T1000 (cell line): ENCODE measurements around the gene MYBPH.

Experiments used
- DNase-seq: peaks from one replicate; lab custom pipeline; 2025; ENCODE audit warnings: mixed read lengths; lab: John Stamatoyannopoulos, UW

MYBPH gene

GRCh38 chr1:203199816-203200571 lies 24.4 kb upstream of the MYBPH start:
- DNase-seq = no peak

GRCh38 chr1:203199481-203199815 lies 23.8 kb upstream of the MYBPH start:
- DNase-seq = no peak

GRCh38 chr1:203199002-203199401 lies 23.4 kb upstream of the MYBPH start:
- no peak for DNase-seq

- no peak for DNase-seq
Observed at GRCh38 chr1:203197625-203198024, 22.0 kb upstream of the MYBPH start.

- DNase-seq = no peak
Observed at GRCh38 chr1:203196371-203196770, 20.7 kb upstream of the MYBPH start.

- no peak for DNase-seq
Observed at GRCh38 chr1:203190949-203191348, 15.3 kb upstream of the MYBPH start.

GRCh38 chr1:203189951-203190352 lies 14.3 kb upstream of the MYBPH start:
- no peak for DNase-seq

- no peak for DNase-seq
Observed at GRCh38 chr1:203188686-203189232, 13.1 kb upstream of the MYBPH start.

GRCh38 chr1:203187689-203188264 lies 12.2 kb upstream of the MYBPH start:
- DNase-seq = no peak

- DNase-seq = no peak
Observed at GRCh38 chr1:203187304-203187685, 11.7 kb upstream of the MYBPH start.

GRCh38 chr1:203186446-203187303 lies 11.0 kb upstream of the MYBPH start, which contains the start of gene CHI3L1:
CHI3L1 (minus strand) TSS chr1:203186704; CDS start chr1:203186623, 81 bp downstream.
- no peak for DNase-seq

GRCh38 chr1:203186091-203186445 lies 10.4 kb upstream of the MYBPH start:
- DNase-seq = no peak

GRCh38 chr1:203185585-203185984 lies 10.0 kb upstream of the MYBPH start:
- DNase-seq = no peak

GRCh38 chr1:203185061-203185461 lies 9.4 kb upstream of the MYBPH start:
- DNase-seq = no peak

GRCh38 chr1:203184467-203184866 lies 8.8 kb upstream of the MYBPH start:
- DNase-seq = no peak

GRCh38 chr1:203183828-203184227 lies 8.2 kb upstream of the MYBPH start:
- no peak for DNase-seq

- DNase-seq = no peak
Observed at GRCh38 chr1:203182387-203182953, 6.8 kb upstream of the MYBPH start.

- no peak for DNase-seq
Observed at GRCh38 chr1:203181586-203182386, 6.2 kb upstream of the MYBPH start.

GRCh38 chr1:203180611-203181330 lies 5.1 kb upstream of the MYBPH start:
- no peak for DNase-seq

- DNase-seq = no peak
Observed at GRCh38 chr1:203179667-203180005, 4.0 kb upstream of the MYBPH start.
